Neuronal stem cell (in vitro differentiated cells): ENCODE measurements around the gene RNU6-9.
A peak's percentile ranks its signal among the peaks of the same experiment; 100 is the strongest.

ENCODE experiments used
- DNase-seq: peaks from one replicate; pipeline ENCODE4 v3.0.0-alpha.2; 2013; ENCODE audit warnings: low spot score
- H2AFZ ChIP-seq: one replicate; pipeline ENCODE4 v1.6.1; 2013; ENCODE audit warnings: mild to moderate bottlenecking, low read length, inconsistent platforms
- H2AK5ac ChIP-seq: 2 replicates; pipeline ENCODE4 v1.6.1; 2013; ENCODE audit warnings: low read depth, mild to moderate bottlenecking, inconsistent platforms, low read length, moderate library complexity, mixed read lengths
- H2BK120ac ChIP-seq: 2 replicates; pipeline ENCODE4 v1.6.1; 2013; ENCODE audit warnings: low read depth, mild to moderate bottlenecking, inconsistent platforms, low read length, moderate library complexity, mixed read lengths
- H2BK12ac ChIP-seq: one replicate; pipeline ENCODE4 v1.6.1; 2013; ENCODE audit warnings: low read length, inconsistent platforms
- H2BK15ac ChIP-seq: 2 replicates; pipeline ENCODE4 v1.6.1; 2013; ENCODE audit warnings: mild to moderate bottlenecking, low read length, inconsistent platforms, mixed read lengths
- H2BK5ac ChIP-seq: one replicate; pipeline ENCODE4 v1.6.1; 2013; ENCODE audit warnings: inconsistent platforms, mild to moderate bottlenecking, low read length, moderate library complexity
- H3K14ac ChIP-seq: one replicate; pipeline ENCODE4 v1.6.1; 2013; ENCODE audit warnings: low read length, inconsistent platforms
- H3K18ac ChIP-seq: 2 replicates; pipeline ENCODE4 v1.6.1; 2013; ENCODE audit warnings: low read length, inconsistent platforms
- H3K23ac ChIP-seq: 2 replicates; pipeline ENCODE4 v1.6.1; 2013; ENCODE audit warnings: low read depth, mild to moderate bottlenecking, mixed read lengths, low read length, inconsistent platforms; ENCODE audit not compliant: poor library complexity
- H3K27ac ChIP-seq: replicated peaks from 3 replicates; pipeline ENCODE4 v1.5.1; 2013; ENCODE audit warnings: low read length, inconsistent platforms
- H3K27me3 ChIP-seq, 3 experiments: 2 replicates each; pipeline ENCODE4 v1.6.1; 2013; ENCODE audit warnings: low read length in 3 of 3, mild to moderate bottlenecking in 2 of 3, inconsistent platforms in 1 of 3, low read depth in 1 of 3, mixed read lengths in 1 of 3, moderate library complexity in 1 of 3; ENCODE audit not compliant: control insufficient read depth in 3 of 3, insufficient read depth in 3 of 3
- H3K36me3 ChIP-seq, 2 donors: replicated peaks in 1 of 2; 2 replicates each; pipeline ENCODE4 v1.6.1; 2013; ENCODE audit warnings: low read length in 2 of 2; ENCODE audit not compliant: control insufficient read depth in 2 of 2, insufficient read depth in 2 of 2
- H3K4ac ChIP-seq: 2 replicates; pipeline ENCODE4 v1.6.1; 2013; ENCODE audit warnings: inconsistent platforms, mild to moderate bottlenecking, low read length, moderate library complexity
- H3K4me1 ChIP-seq, 2 donors: 1 replicate in 1 of 2; 2 replicates in 1 of 2; pipeline ENCODE4 v1.6.1; 2013; ENCODE audit warnings: low read length in 2 of 2, low read depth in 1 of 2; ENCODE audit not compliant: control insufficient read depth in 2 of 2, insufficient read depth in 1 of 2
- H3K4me2 ChIP-seq: one replicate; pipeline ENCODE4 v1.6.1; 2013; ENCODE audit warnings: mild to moderate bottlenecking, low read length, inconsistent platforms; ENCODE audit not compliant: insufficient read depth, poor library complexity, severe bottlenecking
- H3K4me3 ChIP-seq, 2 donors: 2 replicates each; pipeline ENCODE4 v1.5.1; 2013; ENCODE audit warnings: low read length in 2 of 2, mild to moderate bottlenecking in 2 of 2, inconsistent platforms in 1 of 2, moderate library complexity in 1 of 2
- H3K79me1 ChIP-seq: one replicate; pipeline ENCODE4 v1.6.1; 2013; ENCODE audit warnings: low read depth, mild to moderate bottlenecking, inconsistent platforms, low read length, moderate library complexity
- H3K9ac ChIP-seq: one replicate; pipeline ENCODE4 v1.6.1; 2013; ENCODE audit warnings: mild to moderate bottlenecking, low read depth, low read length, inconsistent platforms; ENCODE audit not compliant: poor library complexity
- H3K9me3 ChIP-seq, 2 donors: replicated peaks in 1 of 2; 2 replicates each; pipeline versions ENCODE3 to v1.6.1; 2013; ENCODE audit warnings: low read length in 2 of 2, mild to moderate bottlenecking in 2 of 2, inconsistent platforms in 1 of 2, low read depth in 1 of 2, mixed read lengths in 1 of 2, moderate library complexity in 1 of 2; ENCODE audit not compliant: control insufficient read depth in 2 of 2, insufficient read depth in 1 of 2
- H4K8ac ChIP-seq: one replicate; pipeline ENCODE4 v1.6.1; 2013; ENCODE audit warnings: low read depth, mild to moderate bottlenecking, inconsistent platforms, low read length, moderate library complexity
- H4K91ac ChIP-seq: one replicate; pipeline ENCODE4 v1.6.1; 2013; ENCODE audit warnings: low read length, low read depth, mild to moderate bottlenecking, inconsistent platforms; ENCODE audit not compliant: poor library complexity
- WGBS, 2 donors: extraction: QIAGEN DNeasy Blood & Tissue Kit; methylation state at CpG; one replicate each; pipeline ENCODE4 v1.1.7; 2013; ENCODE audit warnings: missing lambda C conversion rate in 2 of 2, mixed read lengths in 1 of 2; ENCODE audit not compliant: insufficient read length in 2 of 2, insufficient replicate concordance in 1 of 2; ENCODE audit errors: extremely low coverage in 2 of 2; 5-methylcytosine and 5-hydroxymethylcytosine counted together

The RNU6-9 gene

GRCh38 chr19:884420-885211 is 8.7 kb upstream of the RNU6-9 start:
- no peak overlapping the region for H2BK5ac ChIP-seq
- peaks cover 58 to 91% of the 10 kb centered on the region in 2 donors for H3K36me3 ChIP-seq
- H3K4me2 ChIP-seq, result no peak overlapping the region

GRCh38 chr19:885536-886224 is 7.6 kb upstream of the RNU6-9 start:
- no peaks in the 10 kb centered on the region for H3K27me3 ChIP-seq
- H2BK15ac ChIP-seq, result no peak overlapping the region
- H3K14ac ChIP-seq, result peak overlapping the region; percentile 56
- H3K18ac ChIP-seq, result no peak overlapping the region
- no peak overlapping the region for H2AFZ ChIP-seq
- no peak overlapping the region for H3K9ac ChIP-seq
- H2BK120ac ChIP-seq, result no peak overlapping the region
- peak overlapping the region; percentile 75 for H2BK5ac ChIP-seq
- no peak overlapping the region for H3K4me2 ChIP-seq
- no peak overlapping the region for H2AK5ac ChIP-seq
- WGBS, 2 donors, result no CpG with 5 or more reads among the region's 64 CpGs
- H3K4me3 ChIP-seq, result no peak overlapping the region
- H3K79me1 ChIP-seq, result peaks cover 13% of the 10 kb centered on the region
- peak overlapping the region; percentile 31 for H3K23ac ChIP-seq
- H3K27ac ChIP-seq, result no peak overlapping the region
- no peaks in the 10 kb centered on the region for H3K4me1 ChIP-seq
- H3K4ac ChIP-seq, result peak overlapping the region; percentile 53
- peaks cover 60 to 94% of the 10 kb centered on the region in 2 donors for H3K36me3 ChIP-seq
- H2BK12ac ChIP-seq, result no peak overlapping the region
- no peak overlapping the region for H4K8ac ChIP-seq
- peaks cover 0 to 8% of the 10 kb centered on the region in 2 donors for H3K9me3 ChIP-seq
- H4K91ac ChIP-seq, result peak overlapping the region; percentile 64
- no peak for DNase-seq

More at GRCh38 chr19:884420-885211, 8.7 kb upstream of the RNU6-9 start:
- no peak overlapping the region for H3K9ac ChIP-seq
- H3K23ac ChIP-seq, result no peak overlapping the region
- H3K4me3 ChIP-seq, result peak overlapping the region in 1 of 2 donors; percentile 25
- H3K4me1 ChIP-seq, result no peaks in the 10 kb centered on the region
- H4K91ac ChIP-seq, result no peak overlapping the region
- peaks cover 0 to 6% of the 10 kb centered on the region in 2 donors for H3K9me3 ChIP-seq
- no peak overlapping the region for H3K18ac ChIP-seq
- H2BK120ac ChIP-seq, result no peak overlapping the region
- DNase-seq, result no peak
- no peak overlapping the region for H3K14ac ChIP-seq
- H4K8ac ChIP-seq, result no peak overlapping the region
- no peak overlapping the region for H3K27ac ChIP-seq
- no peak overlapping the region for H2AK5ac ChIP-seq
- no peak overlapping the region for H2BK15ac ChIP-seq
- no peak overlapping the region for H2BK12ac ChIP-seq
- WGBS, 2 donors, result no CpG with 5 or more reads among the region's 51 CpGs
- peaks cover 11% of the 10 kb centered on the region for H3K79me1 ChIP-seq
- no peak overlapping the region for H2AFZ ChIP-seq
- H3K4ac ChIP-seq, result no peak overlapping the region
- no peaks in the 10 kb centered on the region for H3K27me3 ChIP-seq

- Histone ChIP-seq H3K14ac (no peak overlapping the region), H2AK5ac (no peak overlapping the region), H2BK5ac (no peak overlapping the region), H3K23ac (no peak overlapping the region), H3K9ac (no peak overlapping the region), H3K4ac (no peak overlapping the region), H4K8ac (no peak overlapping the region), H2AFZ (no peak overlapping the region), H2BK15ac (no peak overlapping the region), H3K18ac (no peak overlapping the region), H4K91ac (no peak overlapping the region), H2BK120ac (no peak overlapping the region), H3K4me1 (no peaks in the 10 kb centered on the region), H3K4me3 (no peak overlapping the region), H3K79me1 (peaks cover 19% of the 10 kb centered on the region), H3K4me2 (no peak overlapping the region), H2BK12ac (no peak overlapping the region), H3K9me3 (peaks cover 0 to 2% of the 10 kb centered on the region in 2 donors), H3K36me3 (peaks cover 48 to 86% of the 10 kb centered on the region in 2 donors), H3K27me3 (no peaks in the 10 kb centered on the region), H3K27ac (no peak overlapping the region)
- no CpG with 5 or more reads among the region's 16 CpGs for WGBS, 2 donors
- DNase-seq, result no peak
These were observed 6.2 kb upstream of the RNU6-9 start for GRCh38 chr19:887072-887471.

- peaks cover 0 to 2% of the 10 kb centered on the region in 2 donors for H3K9me3 ChIP-seq
- no peak overlapping the region for H2BK15ac ChIP-seq
- H2BK120ac ChIP-seq, result no peak overlapping the region
- H3K9ac ChIP-seq, result no peak overlapping the region
- no peak overlapping the region for H3K4me3 ChIP-seq
- no peak for DNase-seq
- H2AK5ac ChIP-seq, result no peak overlapping the region
- H2AFZ ChIP-seq, result no peak overlapping the region
- peaks cover 19% of the 10 kb centered on the region for H3K79me1 ChIP-seq
- no CpG with 5 or more reads among the region's 10 CpGs for WGBS, 2 donors
- no peak overlapping the region for H3K27ac ChIP-seq
- H3K14ac ChIP-seq, result no peak overlapping the region
- H3K27me3 ChIP-seq, result no peaks in the 10 kb centered on the region
- no peak overlapping the region for H4K91ac ChIP-seq
- no peak overlapping the region for H3K4me2 ChIP-seq
- no peak overlapping the region for H3K23ac ChIP-seq
- no peak overlapping the region for H2BK5ac ChIP-seq
- H3K4ac ChIP-seq, result no peak overlapping the region
- H3K18ac ChIP-seq, result no peak overlapping the region
- no peak overlapping the region for H4K8ac ChIP-seq
- peaks cover 43 to 80% of the 10 kb centered on the region in 2 donors for H3K36me3 ChIP-seq
- H3K4me1 ChIP-seq, result no peaks in the 10 kb centered on the region
- no peak overlapping the region for H2BK12ac ChIP-seq
These were observed 5.7 kb upstream of the RNU6-9 start for GRCh38 chr19:887599-887998.
